ENCODE data around the gene GRAPL.
"Not testable (repeated sequence)": the region's sequence is repeated elsewhere in the genome, so short reads cannot be mapped to it uniquely, and the experiment has no call there.

Gene GRAPL

DNA sequence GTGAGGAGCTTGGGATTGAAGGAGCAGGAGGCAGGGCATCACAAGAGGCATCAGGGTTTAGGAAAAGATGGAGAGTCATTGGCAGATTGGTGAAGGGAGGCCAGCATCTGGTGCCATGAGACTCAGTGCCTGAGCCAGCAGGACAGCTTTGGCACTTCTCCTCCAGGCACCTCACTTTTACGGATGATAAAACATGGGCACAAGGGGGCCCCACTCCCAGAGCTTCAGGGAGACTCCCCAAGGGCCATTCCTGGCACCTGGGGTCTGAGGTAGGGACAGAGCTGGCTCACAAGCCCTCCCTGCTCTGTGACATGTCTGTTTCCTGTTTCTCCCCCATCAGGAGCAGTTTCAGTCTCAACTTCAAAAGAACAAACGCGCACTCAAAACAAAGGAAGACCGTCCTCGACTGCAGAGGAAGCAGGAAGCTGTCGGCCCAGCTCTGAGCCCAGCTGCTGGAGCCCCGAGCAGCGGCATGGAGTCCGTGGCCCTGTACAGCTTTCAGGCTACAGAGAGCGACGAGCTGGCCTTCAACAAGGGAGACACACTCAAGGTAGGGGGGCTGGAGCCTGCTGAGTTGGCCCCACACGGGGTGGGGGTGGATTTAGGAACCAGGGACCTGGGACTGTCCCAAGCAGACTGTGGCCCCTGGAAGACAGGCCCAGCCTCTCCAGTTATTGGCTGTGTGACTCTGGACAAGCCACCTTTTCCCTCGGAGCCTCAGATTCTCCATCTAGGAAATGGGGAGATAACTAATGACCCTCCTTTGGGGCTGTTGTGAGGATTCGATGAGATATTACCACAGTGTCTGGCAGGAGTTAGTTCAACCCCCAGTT lies at the start of gene GRAPL:
GRAPL (plus strand) TSS at position 442 of the 833 bp plus-strand sequence; CDS start at position 473, 31 bp downstream.
- not testable (repeated sequence) for H3K4me3 ChIP-seq (ENCODE audit: low read depth, low read length)

DNA sequence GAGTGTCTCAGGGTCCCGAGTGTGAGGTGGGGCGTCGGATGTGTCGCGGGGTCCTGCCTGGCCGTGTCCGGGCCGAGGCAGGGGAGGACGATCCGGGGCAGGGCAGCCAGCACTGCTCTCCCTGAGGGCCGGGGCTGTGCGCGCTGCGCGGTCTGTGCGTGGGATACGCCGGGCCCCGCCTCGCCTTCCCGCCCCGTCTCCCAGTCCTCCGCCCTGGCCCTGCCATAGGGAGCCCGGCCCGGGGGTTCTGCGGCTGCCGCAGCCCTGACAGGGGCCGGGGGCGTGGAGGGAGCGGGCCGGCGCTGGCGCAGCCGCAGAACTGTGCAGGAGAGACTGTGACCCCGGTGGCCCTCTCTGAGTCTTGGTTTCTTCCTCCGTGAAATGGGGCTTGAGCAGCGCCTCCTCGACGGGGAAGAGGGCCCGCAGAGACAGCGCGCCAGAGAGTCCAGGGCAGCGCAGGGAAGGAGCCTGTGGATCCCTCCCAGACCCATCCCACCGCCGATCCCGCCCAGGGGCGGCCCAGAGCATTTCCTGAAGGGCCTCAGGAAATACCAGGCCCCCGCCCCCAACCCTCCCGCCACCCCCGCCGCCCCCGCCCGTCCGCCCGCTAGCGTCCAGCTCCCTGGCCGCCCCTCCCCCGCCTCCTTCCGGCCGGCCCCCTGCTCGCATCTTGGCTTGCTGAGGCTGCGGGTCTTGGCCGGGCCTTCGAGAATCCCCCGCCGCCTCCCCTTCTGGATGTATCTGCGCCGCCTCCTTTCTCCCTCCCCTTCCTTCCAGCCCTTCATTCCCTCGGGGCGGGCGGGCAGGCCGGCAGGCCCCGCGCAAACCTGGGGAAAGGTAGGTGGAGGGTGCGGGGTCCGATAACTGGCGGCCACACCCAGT lies 38.3 kb upstream of the GRAPL start:
- H3K4me3 ChIP-seq (ENCODE audit: low read depth, low read length): not testable (repeated sequence)

GRCh38 chr17:19090058-19090772 lies 37.2 kb upstream of the GRAPL start:
- not testable (repeated sequence) for H3K4me3 ChIP-seq (ENCODE audit: low read depth, low read length)

- H3K4me3 ChIP-seq (ENCODE audit: low read depth, low read length): not testable (repeated sequence)
Observed at GRCh38 chr17:19092737-19093683, 34.4 kb upstream of the GRAPL start.

DNA sequence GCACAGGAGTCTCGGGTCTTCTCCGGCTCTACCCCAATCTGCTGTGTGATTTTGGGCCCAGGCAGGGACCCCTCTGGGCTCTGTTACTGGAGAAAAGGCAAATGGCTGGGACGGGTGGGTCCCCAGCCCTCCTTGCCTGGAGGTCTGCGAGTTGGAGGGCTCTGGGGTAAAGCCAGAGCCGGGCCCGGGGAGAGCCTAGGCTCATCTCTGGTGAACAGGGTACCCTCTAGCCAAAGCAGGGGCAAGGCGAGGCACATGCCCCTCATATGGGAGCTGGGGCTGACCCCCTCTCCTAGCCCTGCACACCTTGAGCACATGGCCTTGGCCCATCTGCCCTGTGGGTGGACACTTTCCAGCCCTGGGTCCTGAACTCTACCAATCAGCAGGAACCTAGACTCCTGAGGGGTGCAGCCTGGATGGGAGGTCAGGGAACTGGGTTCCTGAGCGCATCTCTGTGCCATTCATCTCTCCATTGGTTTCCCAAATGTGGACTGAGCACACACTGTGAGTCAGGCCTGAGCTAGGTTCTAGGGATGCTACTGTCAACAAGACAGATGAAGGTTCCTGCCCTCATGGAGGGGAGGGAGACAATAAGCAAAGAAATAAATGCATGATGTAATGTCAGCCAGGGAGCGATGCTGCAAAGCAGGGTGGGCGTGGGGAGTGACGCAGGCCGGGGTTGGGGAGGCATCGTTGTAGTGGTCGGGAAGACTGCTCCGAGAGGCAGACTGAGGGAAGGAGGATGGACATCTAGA lies 33.5 kb upstream of the GRAPL start:
- not testable (repeated sequence) for H3K4me3 ChIP-seq (ENCODE audit: low read depth, low read length)

GRCh38 chr17:19108517-19108916 lies 18.9 kb upstream of the GRAPL start:
- not testable (repeated sequence) for H3K4me3 ChIP-seq (ENCODE audit: low read depth, low read length)

- not testable (repeated sequence) for H3K4me3 ChIP-seq (ENCODE audit: low read depth, low read length)
Observed at GRCh38 chr17:19110189-19111097, 16.9 kb upstream of the GRAPL start.

DNA sequence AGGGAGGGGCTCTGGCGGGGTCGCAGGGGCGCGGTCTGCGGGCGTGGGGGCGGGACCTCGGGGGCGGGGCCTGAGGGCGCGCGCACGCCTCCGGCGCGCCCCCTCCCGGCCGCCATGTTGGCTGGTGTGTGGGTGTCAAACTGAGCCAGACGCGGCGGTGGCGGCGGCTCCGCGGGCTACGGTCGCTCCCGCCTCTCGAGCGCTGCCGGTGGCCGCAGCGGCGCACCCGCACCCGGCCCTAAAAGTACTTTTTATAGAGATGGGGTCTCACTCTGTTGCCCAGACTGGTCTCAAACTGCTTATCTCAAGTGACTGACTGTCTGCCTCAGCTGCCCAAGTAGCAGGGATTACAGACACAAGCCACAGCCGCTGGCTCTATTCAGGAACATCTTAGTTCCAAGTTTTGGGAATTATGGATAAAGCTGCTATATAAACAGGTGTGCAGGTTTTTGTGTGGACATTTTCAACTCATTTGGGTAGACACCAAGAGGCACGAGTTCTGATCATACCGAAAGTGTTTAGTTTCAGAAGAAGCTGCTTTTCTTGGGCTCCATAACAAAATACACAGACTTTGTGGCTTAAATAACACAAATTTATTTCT lies 16.2 kb upstream of the GRAPL start:
- not testable (repeated sequence) for H3K4me3 ChIP-seq (ENCODE audit: low read depth, low read length)

DNA sequence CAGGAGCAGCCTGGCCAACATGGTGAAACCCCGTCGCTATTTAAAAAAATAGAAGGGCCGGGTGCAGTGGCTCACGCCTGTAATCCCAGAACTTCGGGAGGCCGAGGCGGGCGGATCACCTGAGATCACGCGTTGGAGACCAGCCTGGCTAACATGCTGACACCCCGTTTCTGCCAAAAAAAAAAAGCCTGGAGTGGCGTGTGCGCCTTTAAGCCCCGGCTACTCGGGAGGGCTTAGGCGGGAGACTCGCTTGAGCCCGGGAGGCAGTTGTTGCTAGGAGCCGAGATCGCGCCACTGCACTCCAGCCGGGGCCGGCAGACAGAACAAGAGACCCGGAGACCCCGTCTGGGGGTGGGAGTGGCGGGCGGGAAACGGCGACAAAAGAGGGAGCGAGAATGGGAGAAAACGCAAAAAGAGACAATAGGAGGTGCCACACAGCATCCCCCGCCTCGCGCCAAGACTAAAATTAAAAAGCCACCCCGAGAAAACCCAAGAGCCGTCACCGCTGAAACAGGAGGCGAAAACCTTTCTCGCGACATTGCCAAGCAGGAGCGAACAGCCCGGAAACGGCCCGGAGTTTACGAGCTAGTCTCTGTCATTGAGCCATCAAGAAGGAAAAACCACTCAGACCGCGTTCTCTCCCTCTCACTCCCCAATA lies 15.5 kb upstream of the GRAPL start:
- H3K4me3 ChIP-seq (ENCODE audit: low read depth, low read length): not testable (repeated sequence)

GRCh38 chr17:19112459-19112826 lies 14.9 kb upstream of the GRAPL start:
- not testable (repeated sequence) for H3K4me3 ChIP-seq (ENCODE audit: low read depth, low read length)

- H3K4me3 ChIP-seq (ENCODE audit: low read depth, low read length): not testable (repeated sequence)
Observed at GRCh38 chr17:19118695-19119094, 8.7 kb upstream of the GRAPL start.

DNA sequence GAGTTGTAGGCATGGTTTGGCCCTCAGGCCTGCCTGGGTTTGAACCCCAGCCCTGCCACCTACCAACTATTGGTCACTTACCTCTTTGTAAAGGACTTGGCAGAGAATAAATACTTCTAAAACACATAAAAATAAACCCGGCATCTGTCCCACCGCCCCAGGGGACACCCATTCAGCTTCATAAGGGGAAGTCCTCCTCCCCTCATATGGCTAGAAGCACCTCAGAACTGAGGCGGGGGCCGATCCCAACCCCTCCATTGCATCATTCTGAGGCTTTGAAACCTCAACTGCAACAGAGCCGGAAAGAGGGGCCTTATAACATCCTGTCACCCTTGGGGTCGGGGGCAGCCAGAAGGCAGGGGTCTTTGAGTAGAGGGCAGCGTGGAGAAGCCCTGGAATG lies 2.1 kb upstream of the GRAPL start:
- H3K4me3 ChIP-seq (ENCODE audit: low read depth, low read length): not testable (repeated sequence)

DNA sequence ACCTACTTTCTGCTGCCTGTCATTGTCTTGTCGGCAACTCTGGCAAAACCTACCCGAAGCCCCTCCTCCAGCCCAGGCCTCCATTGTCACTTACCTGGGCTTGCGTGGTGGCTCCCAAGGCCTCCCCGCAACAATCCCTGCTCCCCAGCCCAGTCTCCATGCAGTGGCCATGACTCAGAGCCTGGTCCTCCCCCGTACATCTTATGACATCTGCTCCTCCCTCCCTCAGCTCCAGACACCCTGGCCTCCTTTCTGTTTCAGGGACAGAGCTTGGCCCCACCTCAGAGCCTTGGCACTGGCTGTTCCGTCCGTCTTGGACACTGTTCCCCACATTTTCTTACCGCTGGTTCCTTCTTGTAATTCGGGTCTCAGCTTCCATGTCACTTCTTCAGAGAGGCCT lies 2.1 kb downstream of the GRAPL start:
- not testable (repeated sequence) for H3K4me3 ChIP-seq (ENCODE audit: low read depth, low read length)

GRCh38 chr17:19131108-19131507 lies 3.7 kb downstream of the GRAPL start:
- not testable (repeated sequence) for H3K4me3 ChIP-seq (ENCODE audit: low read depth, low read length)

DNA sequence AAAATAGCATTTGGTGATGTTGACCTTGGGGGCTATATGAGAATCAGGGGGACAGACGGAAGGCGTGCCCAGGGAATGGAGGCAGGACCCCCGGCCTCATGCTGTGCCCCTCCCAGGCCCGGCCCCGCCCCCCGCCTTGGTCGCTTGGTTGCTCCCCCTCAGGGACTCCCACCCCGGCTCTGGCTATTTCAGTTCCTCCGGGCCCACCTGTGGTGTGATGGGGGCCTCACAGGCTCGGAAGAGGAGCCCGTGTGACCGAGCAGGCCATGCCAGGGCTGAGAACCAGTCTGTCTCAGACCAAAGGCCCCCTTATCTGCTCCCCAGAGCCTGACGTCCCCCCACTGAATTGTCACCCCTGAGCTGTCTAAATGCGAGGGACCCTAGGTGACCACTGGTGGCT lies 4.4 kb downstream of the GRAPL start:
- not testable (repeated sequence) for H3K4me3 ChIP-seq (ENCODE audit: low read depth, low read length)

GRCh38 chr17:19133793-19134192 lies 6.4 kb downstream of the GRAPL start:
- not testable (repeated sequence) for H3K4me3 ChIP-seq (ENCODE audit: low read depth, low read length)

GRCh38 chr17:19135391-19135790 lies 8.0 kb downstream of the GRAPL start:
- not testable (repeated sequence) for H3K4me3 ChIP-seq (ENCODE audit: low read depth, low read length)

GRCh38 chr17:19136138-19136537 lies 8.7 kb downstream of the GRAPL start:
- H3K4me3 ChIP-seq (ENCODE audit: low read depth, low read length): not testable (repeated sequence)

Measured in iPS-11a (cell line).